Testis (tissue), 3 donors: Measurements from ENCODE around the gene TMEM63C. TPM values are rescaled to one million over a fixed set of nuclear protein-coding genes. Genes with fewer than 3 reads are reported as not detected.
A peak's percentile ranks its signal among the peaks of the same experiment; 100 is the strongest.
"Not testable (repeated sequence)": the region's sequence is repeated elsewhere in the genome, so short reads cannot be mapped to it uniquely, and the experiment has no call there.

ENCODE experiments used
- DNase-seq: peaks from one replicate; pipeline ENCODE4 v3.0.0-alpha.2; 2019
- H3K27ac ChIP-seq, 2 donors: fragments of 200-600 bp; sonication (generic); one replicate each; pipeline ENCODE4 v1.5.1; 2019
- H3K27me3 ChIP-seq: fragments of 200-600 bp; sonication (generic); one replicate; pipeline ENCODE4 v1.5.1; 2019
- H3K36me3 ChIP-seq: fragments of 200-600 bp; sonication (generic); one replicate; pipeline ENCODE4 v1.5.1; 2017; ENCODE audit warnings: low read depth; ENCODE audit errors: missing control alignments
- H3K4me1 ChIP-seq: fragments of 200-600 bp; sonication (generic); one replicate; pipeline ENCODE4 v1.5.1; 2019
- H3K4me3 ChIP-seq, 2 donors: fragments of 200-600 bp; sonication (generic); one replicate each; pipeline ENCODE4 v1.5.1; 2017 to 2019
- H3K9me3 ChIP-seq: fragments of 200-600 bp; sonication (generic); one replicate; pipeline ENCODE4 v1.5.1; 2017
- CTCF ChIP-seq, 3 experiments: fragments of 450-650 bp in 2 of 3; fragments of 200-600 bp in 1 of 3; sonication (generic) in 1 of 3; IDR thresholded peaks; one replicate each; pipeline ENCODE4 v1.5.1; 2016 to 2019; ENCODE audit warnings: antibody characterized with exemption in 3 of 3, mild to moderate bottlenecking in 2 of 3, moderate library complexity in 1 of 3
- POLR2A ChIP-seq: fragments of 450-650 bp; IDR thresholded peaks from one replicate; pipeline ENCODE4 v1.6.1; 2017; ENCODE audit warnings: antibody characterized with exemption, mild to moderate bottlenecking, moderate library complexity
- WGBS, 2 donors: methylation state at CpG; one replicate each; pipeline ENCODE4 v1.1.5; 2018; 5-methylcytosine and 5-hydroxymethylcytosine counted together
- intact Hi-C: fragments of 100-400 bp; cut with DNase I; formaldehyde crosslinking; loops from one replicate; pipeline ENCODE4 v1.15.1; 2023; ENCODE audit warnings: low total_unique reads
- polyA plus RNA-seq: library from polyadenylated mRNA; stranded (reverse); fragments of 350-450 nt; fragmentation: Illumina TruSeq; extraction: RNeasy Lipid Tissue Mini Kit (QIAGEN cat#74804); gene quantifications from one replicate; pipeline ENCODE4 v1.2.3, GENCODE V29; 2014; ENCODE audit warnings: low read depth, low replicate concordance; ENCODE audit not compliant: insufficient read depth
- total RNA-seq, 2 donors: library from RNA; depleted of rRNA; stranded (reverse); fragments of >200 nt; gene quantifications; one replicate each; pipeline ENCODE4 v1.2.3, GENCODE V29; 2016

The TMEM63C gene
- total and polyA plus RNA-seq, 3 donors from 2014 or later = 14.1 to 21.0 (median 20.7) TPM

DNA sequence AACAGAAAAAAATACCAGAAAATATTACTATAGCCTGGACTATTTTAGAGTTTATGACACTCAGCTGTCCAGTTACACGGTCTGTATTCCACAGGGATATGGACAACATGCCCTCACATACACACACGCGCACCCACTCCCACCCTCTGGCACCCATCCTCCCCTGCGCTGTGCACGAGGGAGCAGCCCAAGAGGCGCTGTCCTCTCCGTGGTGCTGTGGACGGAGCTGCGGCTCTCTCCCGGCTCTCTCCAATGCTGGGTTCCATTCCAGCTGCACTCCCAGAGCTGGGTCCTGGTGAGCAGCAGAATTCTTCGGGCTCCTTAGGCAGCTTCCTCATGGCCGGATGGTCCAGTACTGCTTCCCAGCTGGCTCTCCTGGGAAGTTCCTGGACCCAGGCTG lies 95.4 kb downstream of the TMEM63C start:
- Histone ChIP-seq H3K4me1 (no peaks in the 10 kb centered on the region), H3K27me3 (no peaks in the 10 kb centered on the region), H3K36me3 (no peaks in the 10 kb centered on the region), H3K9me3 (no peaks in the 10 kb centered on the region), H3K27ac (no peak overlapping the region), H3K4me3 (no peak overlapping the region)
- no peak for DNase-seq
- intact Hi-C loops = no loop called here
- TF ChIP-seq POLR2A = no peak
- no peak for TF ChIP-seq CTCF (IDR thresholded peaks at IDR 0.05)
- 78 to 83% methylated on average over 10 to 12 of the region's 12 CpGs for WGBS, 2 donors

DNA sequence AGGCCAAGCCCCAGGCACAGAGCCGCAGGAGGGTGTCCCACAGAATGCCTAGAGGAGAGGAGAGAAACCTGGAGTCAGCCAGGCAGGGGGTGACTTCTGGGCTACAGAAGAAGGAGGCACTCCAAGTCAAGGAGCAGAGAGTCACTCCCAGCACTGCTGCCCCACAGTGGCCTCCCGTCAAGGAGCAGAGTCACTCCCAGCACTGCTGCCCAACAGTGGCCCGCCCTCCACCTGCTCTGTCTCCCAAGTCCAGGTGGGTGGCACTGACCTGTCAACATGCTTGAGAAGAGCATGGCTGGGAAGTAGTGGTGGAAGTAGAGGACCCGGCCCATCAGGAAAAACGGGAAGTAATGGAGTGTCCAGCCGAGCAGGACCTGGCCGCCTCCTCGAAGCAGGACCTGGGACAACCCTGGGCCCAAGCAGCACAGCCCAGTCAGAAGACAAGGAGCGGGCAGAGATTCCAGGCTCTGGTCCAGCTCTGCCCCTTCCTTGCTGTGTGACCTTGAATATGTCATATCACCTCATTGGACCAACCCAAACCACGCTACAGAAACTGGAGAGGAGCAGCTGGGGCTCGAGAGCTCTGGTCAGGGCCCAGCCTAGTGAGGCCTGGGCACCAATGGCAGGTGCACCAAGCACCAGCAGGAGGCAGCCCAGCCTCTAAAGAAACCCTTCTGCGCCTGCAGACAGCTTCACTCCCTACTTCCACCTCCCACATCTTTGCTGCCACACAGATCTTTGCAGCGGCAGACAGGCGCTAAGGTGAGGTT lies 97.0 kb downstream of the TMEM63C start:
- peak; percentile 79 for DNase-seq
- H3K4me3 ChIP-seq = no peak overlapping the region
- intact Hi-C loops = no loop called here
- no peaks in the 10 kb centered on the region for H3K9me3 ChIP-seq
- H3K27ac ChIP-seq = no peak overlapping the region
- no peaks in the 10 kb centered on the region for H3K36me3 ChIP-seq
- TF ChIP-seq CTCF (IDR thresholded peaks at IDR 0.05) = peak in 1 of 3 experiments; percentile 17
- no peak for TF ChIP-seq POLR2A
- H3K4me1 ChIP-seq = no peaks in the 10 kb centered on the region
- 77 to 85% methylated on average over 12 to 14 of the region's 14 CpGs for WGBS, 2 donors
- H3K27me3 ChIP-seq = no peaks in the 10 kb centered on the region

DNA sequence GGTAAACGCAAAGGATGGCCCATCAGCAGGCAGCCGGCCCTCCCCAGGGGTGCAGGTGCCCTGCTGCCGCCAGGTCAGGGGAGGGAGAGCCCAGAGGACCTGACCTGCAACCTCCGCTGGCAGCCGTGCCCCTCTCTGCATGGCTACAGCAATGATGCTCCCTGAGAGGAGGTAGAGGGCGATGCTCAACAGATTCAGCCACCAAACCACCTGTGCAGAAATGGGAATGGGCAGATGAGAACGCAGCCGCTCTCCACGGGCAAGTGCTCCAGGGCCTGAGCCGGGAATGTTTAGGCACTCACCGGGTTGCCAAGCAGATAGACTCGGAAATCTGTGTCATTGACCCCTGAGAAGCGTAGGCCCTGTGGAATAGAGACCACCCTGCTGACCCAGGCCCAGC lies 98.1 kb downstream of the TMEM63C start:
- Histone ChIP-seq H3K4me3 (no peak overlapping the region), H3K27me3 (no peaks in the 10 kb centered on the region), H3K36me3 (no peaks in the 10 kb centered on the region), H3K27ac (peak overlapping the region in 1 of 2 donors; percentile 56), H3K9me3 (no peaks in the 10 kb centered on the region), H3K4me1 (no peaks in the 10 kb centered on the region)
- TF ChIP-seq CTCF (IDR thresholded peaks at IDR 0.05) (no peak), POLR2A (no peak)
- no peak for DNase-seq
- 89 to 100% methylated on average over 3 to 13 of the region's 13 CpGs for WGBS, 2 donors
- intact Hi-C loops = no loop called here

DNA sequence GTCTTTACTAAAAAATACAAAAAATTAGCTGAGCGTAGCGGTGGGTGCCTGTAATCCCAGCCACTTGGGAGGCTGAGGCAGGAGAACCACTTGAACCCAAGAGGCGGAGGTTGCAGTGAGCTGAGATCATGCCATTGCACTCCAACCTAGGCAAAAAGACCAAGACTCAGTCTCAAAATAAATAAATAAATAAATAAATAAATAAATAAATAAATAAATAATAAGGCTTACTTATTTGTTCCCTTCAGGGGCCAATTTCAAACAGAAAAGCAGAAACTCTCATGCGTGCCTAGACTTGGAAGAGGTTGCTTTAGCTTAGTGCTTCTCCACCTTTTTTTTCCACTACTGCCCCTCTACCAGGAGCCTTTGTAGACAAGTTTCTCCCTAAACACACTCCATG lies 99.3 kb downstream of the TMEM63C start:
- H3K9me3 ChIP-seq, H3K36me3 ChIP-seq, H3K27me3 ChIP-seq, intact Hi-C loops, H3K4me1 ChIP-seq, DNase-seq, H3K27ac ChIP-seq, H3K4me3 ChIP-seq: not testable (repeated sequence)
- WGBS, 2 donors = 93 to 96% methylated on average over 4 of the region's 4 CpGs

DNA sequence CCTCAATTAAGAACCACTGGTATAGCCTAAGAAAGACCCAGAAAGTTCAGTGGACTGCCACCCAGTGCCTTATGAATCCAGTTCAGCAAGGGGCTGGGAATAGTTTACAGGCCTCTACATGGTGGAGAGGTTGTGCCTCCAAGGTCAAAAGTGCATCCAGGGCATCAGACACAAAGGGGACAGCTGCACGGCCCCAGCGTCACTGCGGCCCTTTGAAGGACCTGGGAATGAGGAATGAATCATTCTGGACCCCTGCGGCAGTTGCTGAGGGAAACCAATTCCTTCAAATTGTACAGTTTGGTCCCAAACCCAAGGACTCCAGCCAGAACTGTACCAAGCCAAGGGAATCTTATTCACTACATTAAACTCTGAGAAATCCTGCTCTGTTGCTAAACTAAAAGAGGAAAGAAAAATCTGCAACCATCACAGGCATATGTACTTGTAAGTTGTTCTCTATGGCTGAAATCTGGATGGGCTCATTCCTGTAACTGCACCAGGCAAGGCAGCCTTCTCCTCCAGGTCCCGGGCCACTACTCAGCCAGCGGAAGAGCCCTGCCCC lies 100.3 kb downstream of the TMEM63C start:
- Histone ChIP-seq H3K36me3 (no peaks in the 10 kb centered on the region), H3K27me3 (no peaks in the 10 kb centered on the region), H3K27ac (no peak overlapping the region), H3K4me1 (no peaks in the 10 kb centered on the region), H3K4me3 (no peak overlapping the region), H3K9me3 (no peaks in the 10 kb centered on the region)
- TF ChIP-seq POLR2A = no peak
- no peak for DNase-seq
- intact Hi-C loops = no loop called here
- 70 to 90% methylated on average over 6 of the region's 6 CpGs for WGBS, 2 donors

- no peak overlapping the region for H3K4me3 ChIP-seq
- no peaks in the 10 kb centered on the region for H3K4me1 ChIP-seq
- intact Hi-C loops = no loop called here
- no peak overlapping the region for H3K27ac ChIP-seq
- WGBS, 2 donors = 83 to 87% methylated on average over 4 of the region's 4 CpGs
- DNase-seq = no peak
- H3K9me3 ChIP-seq = no peaks in the 10 kb centered on the region
- no peaks in the 10 kb centered on the region for H3K36me3 ChIP-seq
- TF ChIP-seq CTCF (IDR thresholded peaks at IDR 0.05) = no peak
- TF ChIP-seq POLR2A = no peak
- H3K27me3 ChIP-seq = no peaks in the 10 kb centered on the region
These were observed 102.5 kb downstream of the TMEM63C start for GRCh38 chr14:77284066-77284465.
